K562 (cell line): ENCODE data around the gene CUL5. TPM values are rescaled to one million over a fixed set of nuclear protein-coding genes. Genes with fewer than 3 reads are reported as not detected.
A peak's percentile ranks its signal among the peaks of the same experiment; 100 is the strongest.

Source experiments
- CBX1 ChIP-seq: sonication (generic); IDR thresholded peaks from 2 replicates; pipeline ENCODE4 v1.6.1; 2016; ENCODE audit warnings: antibody characterized with exemption, low read depth, mild to moderate bottlenecking
- NR1H2 ChIP-seq: sonication (generic); formaldehyde crosslinking; IDR thresholded peaks from 2 replicates; pipeline ENCODE4 v1.4.0; 2020; ENCODE audit warnings: mild to moderate bottlenecking, missing genetic modification reagents
- ZNF12 ChIP-seq: sonication (generic); formaldehyde crosslinking; IDR thresholded peaks from 2 replicates; pipeline ENCODE4 v1.4.0; 2020; ENCODE audit warnings: mild to moderate bottlenecking, missing genetic modification reagents
- polyA plus RNA-seq, 8 experiments: library from polyadenylated mRNA; depleted of rRNA in 4 of 8; stranded (reverse) in 5 of 8; unstranded in 3 of 8; fragments of >200 nt; fragmentation: Nextera tagmentation in 2 of 8; fragmentation: Illumina TruSeq in 1 of 8; extraction: Ambion mirVana in 2 of 8; extraction: Trizol in 1 of 8; gene quantifications; 2 replicates each; pipeline versions ENCODE4 v1.2.1 to v1.2.3, GENCODE V29; 2011 to 2014; ENCODE audit warnings: inconsistent platforms in 1 of 8, missing spikeins in 1 of 8
- total RNA-seq, 7 experiments: library from RNA; depleted of rRNA in 6 of 7; stranded (reverse); fragments of >200 nt in 6 of 7; fragmentation: Illumina TruSeq in 2 of 7; extraction: Trizol in 2 of 7; gene quantifications; 2 replicates each; pipeline versions ENCODE4 v1.2.1 to v1.2.3, GENCODE V29; 2011 to 2021; ENCODE audit warnings: low replicate concordance in 1 of 7
- TF ChIP-seq, protein P1 (sequence below), 2 experiments: fragments of 450-650 bp in 1 of 2; sonication (generic) in 1 of 2; formaldehyde crosslinking in 1 of 2; IDR thresholded peaks; 2 replicates each; pipeline versions ENCODE4 v1.7.1 to v1.9.0; 2016 to 2022; ENCODE audit warnings: inconsistent platforms in 1 of 2, mild to moderate bottlenecking in 1 of 2, missing genetic modification reagents in 1 of 2
- TF ChIP-seq, protein P2 (sequence below): IDR thresholded peaks from 2 replicates; pipeline ENCODE4 v1.6.1; 2011; ENCODE audit warnings: borderline replicate concordance, low read depth, mild to moderate bottlenecking, moderate library complexity, low read length; ENCODE audit not compliant: insufficient read depth, poor library complexity, severe bottlenecking
- TF ChIP-seq, protein P3 (sequence below): sonication (generic); formaldehyde crosslinking; IDR thresholded peaks from 2 replicates; pipeline ENCODE4 v1.8.0; 2022; ENCODE audit warnings: mild to moderate bottlenecking, missing genetic modification reagents

Gene CUL5
- total and polyA plus RNA-seq, 9 of the 15 experiments (the other 6 are each of a cell fraction or from before 2014, with no cell fraction given) = 14.3 to 45.9 (median 23.0) TPM

DNA sequence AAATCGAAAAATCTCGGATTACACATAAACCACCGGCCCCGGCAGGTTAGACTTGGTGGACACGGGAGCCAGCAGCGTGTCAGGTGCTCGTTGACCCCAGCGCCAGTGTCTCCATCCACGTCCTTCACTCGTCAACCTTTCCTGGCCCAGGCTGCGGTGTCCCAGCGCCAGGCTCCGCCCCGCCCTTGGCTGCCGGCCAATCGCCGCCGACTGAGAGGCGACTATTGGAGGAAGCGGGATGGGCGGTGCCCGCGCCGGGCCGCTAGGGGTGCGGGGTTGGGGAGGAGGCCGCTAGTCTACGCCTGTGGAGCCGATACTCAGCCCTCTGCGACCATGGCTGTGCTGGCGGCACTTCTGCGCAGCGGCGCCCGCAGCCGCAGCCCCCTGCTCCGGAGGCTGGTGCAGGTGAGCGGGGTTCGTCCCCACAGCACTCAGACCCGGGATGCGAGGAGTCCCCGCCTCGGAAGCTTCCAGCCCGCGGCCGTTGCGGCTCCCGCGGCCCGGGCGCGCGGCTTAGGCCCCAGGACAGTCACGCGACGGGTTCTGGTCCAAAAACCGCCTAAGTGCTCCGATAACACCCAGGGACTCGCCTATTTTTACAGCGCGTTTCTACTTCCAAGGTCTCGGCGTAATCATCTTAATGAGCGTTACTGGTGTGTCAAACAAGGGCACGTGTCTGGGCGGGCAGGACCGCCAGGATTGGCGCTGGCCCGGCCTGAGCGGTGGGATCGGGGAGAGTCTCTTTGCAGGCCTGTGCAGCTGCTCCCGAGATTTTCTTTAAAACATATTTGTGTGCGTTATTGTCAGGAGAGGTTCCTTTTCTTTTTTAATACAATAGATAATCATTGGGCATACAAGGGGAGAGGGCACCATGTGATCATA, 112.8 kb downstream of the CUL5 start, which contains the start of gene ACAT1 (continued):
- TF ChIP-seq CBX1 = peak; percentile 64; the same call in 1 of the 2 replicates
- TF ChIP-seq, protein P1, sequence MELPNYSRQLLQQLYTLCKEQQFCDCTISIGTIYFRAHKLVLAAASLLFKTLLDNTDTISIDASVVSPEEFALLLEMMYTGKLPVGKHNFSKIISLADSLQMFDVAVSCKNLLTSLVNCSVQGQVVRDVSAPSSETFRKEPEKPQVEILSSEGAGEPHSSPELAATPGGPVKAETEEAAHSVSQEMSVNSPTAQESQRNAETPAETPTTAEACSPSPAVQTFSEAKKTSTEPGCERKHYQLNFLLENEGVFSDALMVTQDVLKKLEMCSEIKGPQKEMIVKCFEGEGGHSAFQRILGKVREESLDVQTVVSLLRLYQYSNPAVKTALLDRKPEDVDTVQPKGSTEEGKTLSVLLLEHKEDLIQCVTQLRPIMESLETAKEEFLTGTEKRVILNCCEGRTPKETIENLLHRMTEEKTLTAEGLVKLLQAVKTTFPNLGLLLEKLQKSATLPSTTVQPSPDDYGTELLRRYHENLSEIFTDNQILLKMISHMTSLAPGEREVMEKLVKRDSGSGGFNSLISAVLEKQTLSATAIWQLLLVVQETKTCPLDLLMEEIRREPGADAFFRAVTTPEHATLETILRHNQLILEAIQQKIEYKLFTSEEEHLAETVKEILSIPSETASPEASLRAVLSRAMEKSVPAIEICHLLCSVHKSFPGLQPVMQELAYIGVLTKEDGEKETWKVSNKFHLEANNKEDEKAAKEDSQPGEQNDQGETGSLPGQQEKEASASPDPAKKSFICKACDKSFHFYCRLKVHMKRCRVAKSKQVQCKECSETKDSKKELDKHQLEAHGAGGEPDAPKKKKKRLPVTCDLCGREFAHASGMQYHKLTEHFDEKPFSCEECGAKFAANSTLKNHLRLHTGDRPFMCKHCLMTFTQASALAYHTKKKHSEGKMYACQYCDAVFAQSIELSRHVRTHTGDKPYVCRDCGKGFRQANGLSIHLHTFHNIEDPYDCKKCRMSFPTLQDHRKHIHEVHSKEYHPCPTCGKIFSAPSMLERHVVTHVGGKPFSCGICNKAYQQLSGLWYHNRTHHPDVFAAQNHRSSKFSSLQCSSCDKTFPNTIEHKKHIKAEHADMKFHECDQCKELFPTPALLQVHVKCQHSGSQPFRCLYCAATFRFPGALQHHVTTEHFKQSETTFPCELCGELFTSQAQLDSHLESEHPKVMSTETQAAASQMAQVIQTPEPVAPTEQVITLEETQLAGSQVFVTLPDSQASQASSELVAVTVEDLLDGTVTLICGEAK (IDR thresholded peaks at IDR 0.05) = 0 out of 2 replicates have a peak, but pooled peaks have one; percentile 16
- TF ChIP-seq, protein P1 (CRISPR knock-in tag; IDR thresholded peaks at IDR 0.05) = 0 out of 2 replicates have a peak, but pooled peaks have one; percentile 9
- TF ChIP-seq, protein P2, sequence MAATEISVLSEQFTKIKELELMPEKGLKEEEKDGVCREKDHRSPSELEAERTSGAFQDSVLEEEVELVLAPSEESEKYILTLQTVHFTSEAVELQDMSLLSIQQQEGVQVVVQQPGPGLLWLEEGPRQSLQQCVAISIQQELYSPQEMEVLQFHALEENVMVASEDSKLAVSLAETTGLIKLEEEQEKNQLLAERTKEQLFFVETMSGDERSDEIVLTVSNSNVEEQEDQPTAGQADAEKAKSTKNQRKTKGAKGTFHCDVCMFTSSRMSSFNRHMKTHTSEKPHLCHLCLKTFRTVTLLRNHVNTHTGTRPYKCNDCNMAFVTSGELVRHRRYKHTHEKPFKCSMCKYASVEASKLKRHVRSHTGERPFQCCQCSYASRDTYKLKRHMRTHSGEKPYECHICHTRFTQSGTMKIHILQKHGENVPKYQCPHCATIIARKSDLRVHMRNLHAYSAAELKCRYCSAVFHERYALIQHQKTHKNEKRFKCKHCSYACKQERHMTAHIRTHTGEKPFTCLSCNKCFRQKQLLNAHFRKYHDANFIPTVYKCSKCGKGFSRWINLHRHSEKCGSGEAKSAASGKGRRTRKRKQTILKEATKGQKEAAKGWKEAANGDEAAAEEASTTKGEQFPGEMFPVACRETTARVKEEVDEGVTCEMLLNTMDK = peak; percentile 69
- TF ChIP-seq ZNF12 = peak; percentile 38; the same call in 1 of the 2 replicates
- TF ChIP-seq, protein P3, sequence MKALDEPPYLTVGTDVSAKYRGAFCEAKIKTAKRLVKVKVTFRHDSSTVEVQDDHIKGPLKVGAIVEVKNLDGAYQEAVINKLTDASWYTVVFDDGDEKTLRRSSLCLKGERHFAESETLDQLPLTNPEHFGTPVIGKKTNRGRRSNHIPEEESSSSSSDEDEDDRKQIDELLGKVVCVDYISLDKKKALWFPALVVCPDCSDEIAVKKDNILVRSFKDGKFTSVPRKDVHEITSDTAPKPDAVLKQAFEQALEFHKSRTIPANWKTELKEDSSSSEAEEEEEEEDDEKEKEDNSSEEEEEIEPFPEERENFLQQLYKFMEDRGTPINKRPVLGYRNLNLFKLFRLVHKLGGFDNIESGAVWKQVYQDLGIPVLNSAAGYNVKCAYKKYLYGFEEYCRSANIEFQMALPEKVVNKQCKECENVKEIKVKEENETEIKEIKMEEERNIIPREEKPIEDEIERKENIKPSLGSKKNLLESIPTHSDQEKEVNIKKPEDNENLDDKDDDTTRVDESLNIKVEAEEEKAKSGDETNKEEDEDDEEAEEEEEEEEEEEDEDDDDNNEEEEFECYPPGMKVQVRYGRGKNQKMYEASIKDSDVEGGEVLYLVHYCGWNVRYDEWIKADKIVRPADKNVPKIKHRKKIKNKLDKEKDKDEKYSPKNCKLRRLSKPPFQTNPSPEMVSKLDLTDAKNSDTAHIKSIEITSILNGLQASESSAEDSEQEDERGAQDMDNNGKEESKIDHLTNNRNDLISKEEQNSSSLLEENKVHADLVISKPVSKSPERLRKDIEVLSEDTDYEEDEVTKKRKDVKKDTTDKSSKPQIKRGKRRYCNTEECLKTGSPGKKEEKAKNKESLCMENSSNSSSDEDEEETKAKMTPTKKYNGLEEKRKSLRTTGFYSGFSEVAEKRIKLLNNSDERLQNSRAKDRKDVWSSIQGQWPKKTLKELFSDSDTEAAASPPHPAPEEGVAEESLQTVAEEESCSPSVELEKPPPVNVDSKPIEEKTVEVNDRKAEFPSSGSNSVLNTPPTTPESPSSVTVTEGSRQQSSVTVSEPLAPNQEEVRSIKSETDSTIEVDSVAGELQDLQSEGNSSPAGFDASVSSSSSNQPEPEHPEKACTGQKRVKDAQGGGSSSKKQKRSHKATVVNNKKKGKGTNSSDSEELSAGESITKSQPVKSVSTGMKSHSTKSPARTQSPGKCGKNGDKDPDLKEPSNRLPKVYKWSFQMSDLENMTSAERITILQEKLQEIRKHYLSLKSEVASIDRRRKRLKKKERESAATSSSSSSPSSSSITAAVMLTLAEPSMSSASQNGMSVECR (CRISPR knock-in tag) = peak; percentile 88
- TF ChIP-seq NR1H2 (CRISPR knock-in tag) = peak; percentile 84; the same call in 1 of the 2 replicates
